KBM-7 (cell line): ENCODE measurements around the gene G6PC3.
A peak's percentile ranks its signal among the peaks of the same experiment; 100 is the strongest.

ENCODE experiments used
- DNase-seq: peaks from one replicate; pipeline ENCODE4 v3.0.0-alpha.2; 2015
- in situ Hi-C: fragments of 300-500 bp; cut with MboI; formaldehyde crosslinking; loops from 2 replicates; pipeline ENCODE4 v1.14.3; 2020; ENCODE audit warnings: low sequenced_read_pairs, low pct_unique_long_range_greater_than_20kb, mixed read lengths

G6PC3 gene

DNA sequence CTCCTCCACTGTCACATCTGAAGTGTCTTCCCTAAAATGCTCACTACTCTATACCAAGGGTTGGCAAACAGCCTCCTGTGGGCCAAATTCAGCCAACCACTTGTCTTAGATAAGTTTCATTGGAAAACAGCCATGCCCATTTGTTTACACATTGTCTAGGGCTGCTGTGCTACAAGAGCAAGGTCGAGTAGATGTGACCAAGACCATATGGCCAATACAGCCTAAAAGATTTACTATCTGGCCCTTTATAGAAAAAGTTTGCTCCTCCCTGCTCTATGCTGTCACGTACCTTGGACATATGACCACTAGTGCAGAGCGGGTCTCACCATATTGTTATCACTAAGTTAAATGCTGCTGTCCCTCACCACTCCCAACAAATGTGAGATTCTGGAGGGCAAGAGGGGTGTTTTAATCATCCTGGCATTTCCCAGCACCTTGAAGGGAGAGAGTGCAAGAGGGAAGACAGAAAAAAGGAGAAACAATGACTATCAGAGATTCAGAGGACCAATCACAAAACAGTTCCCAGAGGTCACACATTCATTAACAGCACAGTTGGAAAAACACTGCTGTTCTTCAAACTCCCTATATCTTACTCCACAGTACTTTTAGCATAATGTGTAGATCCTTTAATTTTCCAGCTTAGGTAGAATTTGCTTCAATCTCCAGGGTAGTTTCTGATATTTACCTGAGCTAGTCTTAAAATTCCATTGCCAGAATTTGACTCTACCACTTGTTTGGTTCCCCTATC is 17.2 kb upstream of the G6PC3 start:
- in situ Hi-C loops: no loop called here
- no peak for DNase-seq

GRCh38 chr17:44059101-44059892 is 11.2 kb upstream of the G6PC3 start:
- DNase-seq: no peak
- in situ Hi-C loops: no loop called here

DNA sequence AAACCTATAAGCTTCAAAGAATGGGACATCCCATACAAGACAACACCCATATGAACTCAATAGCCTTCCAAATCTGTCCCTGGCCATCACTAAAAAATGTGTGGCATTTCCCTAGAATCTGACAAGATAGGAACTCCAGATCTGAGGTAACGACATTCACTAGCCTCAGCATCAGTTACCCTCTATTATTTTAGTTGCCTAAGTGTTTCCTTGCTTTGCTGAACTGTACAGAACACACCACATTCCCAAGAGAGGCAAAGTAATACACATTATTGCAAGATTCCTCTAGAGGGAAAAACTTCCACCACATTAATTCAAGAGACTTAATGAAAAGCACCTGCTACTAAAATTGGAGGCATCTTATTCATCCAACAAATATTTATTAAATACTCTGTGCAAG is 9.1 kb upstream of the G6PC3 start:
- in situ Hi-C loops: no loop called here
- no peak for DNase-seq

DNA sequence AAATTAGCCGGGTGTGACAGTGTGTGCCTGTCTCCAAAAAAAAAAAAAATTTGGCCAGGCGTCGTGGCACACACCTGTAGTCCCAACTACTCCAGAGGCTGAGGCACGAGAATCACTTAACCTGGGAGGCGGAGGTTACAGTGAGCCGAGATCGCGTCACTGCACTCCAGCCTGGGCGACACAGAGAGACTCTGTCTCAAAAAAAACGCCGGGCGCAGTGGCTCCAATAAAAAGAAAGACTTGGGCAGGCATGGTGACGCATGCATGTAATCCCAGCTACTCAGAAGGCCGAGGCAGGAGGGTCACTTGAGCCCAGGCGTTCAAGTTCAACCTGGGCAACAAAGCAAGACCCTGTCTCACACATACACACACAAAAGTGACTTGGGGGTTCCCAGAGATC is 7.7 kb upstream of the G6PC3 start:
- DNase-seq: no peak
- in situ Hi-C loops: no loop called here

DNA sequence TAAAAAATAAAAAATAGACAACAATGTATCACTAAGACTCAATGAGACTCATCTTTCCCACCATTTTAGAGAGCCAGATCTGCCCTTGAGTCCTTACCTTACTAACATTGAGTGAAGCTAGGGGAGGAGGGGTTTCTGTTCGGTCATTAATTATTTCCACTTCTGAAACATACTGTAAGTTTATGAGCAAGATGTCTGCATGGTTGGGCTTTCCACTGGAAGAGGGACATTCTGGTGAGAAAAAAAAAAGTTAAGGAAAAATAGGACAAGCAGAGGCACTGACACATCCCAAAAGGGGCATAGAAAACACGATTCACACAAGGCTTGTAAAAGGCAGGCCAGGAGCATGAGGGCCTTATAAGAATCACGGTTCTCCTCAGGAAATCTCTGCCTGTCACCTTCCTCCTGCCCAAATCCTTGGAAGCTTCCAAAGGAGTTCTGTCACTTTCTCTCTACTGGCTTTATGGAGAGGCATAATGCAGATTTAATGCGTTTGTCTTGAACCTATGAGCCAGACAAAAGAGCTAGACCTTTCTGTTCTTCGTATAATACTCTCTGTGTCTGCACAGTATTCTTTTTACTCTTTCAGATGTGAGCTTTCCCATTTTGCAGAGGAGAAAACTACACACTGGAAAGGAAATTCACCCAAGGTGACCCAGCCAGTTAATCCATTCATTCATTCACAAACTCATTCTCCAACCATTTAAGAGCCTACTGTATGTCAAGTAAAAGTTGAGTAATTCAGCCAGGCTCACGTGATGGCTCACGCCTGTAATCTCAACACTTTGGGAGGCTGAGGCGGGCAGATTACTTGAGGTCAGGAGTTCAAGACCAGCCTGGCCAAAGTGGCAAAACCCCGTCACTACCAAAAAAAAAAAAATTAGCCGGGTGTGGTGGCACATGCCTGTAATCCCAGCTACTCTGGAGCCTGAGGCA is 6.6 kb upstream of the G6PC3 start:
- DNase-seq: no peak
- in situ Hi-C loops: no loop called here

DNA sequence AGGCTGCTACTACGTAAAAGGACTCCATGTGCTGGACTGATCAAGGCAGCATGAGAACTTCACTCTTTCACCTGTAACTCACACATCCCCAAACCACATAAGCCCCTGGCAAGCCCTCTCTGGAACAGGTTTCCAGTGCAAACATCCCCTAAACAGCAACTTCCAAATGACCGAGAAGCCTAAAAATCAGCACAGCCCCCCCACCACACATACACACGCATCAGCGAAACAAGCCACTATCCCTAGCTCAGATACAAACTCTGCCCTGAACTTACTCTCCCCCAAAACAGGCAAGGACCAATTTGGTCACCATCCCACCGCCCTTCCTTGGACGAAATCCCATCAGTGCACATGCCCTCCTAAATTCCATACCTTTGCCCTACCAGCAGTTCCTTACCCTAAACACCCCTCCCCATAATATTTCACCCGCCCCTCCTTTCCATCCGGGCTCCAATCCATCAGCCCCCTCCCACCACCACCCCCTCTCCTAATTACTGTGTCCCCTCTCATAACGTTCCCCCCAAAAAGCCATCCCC is 4.8 kb upstream of the G6PC3 start:
- peak; percentile 48 for DNase-seq
- in situ Hi-C loops: no loop called here

GRCh38 chr17:44066204-44066930 is 4.2 kb upstream of the G6PC3 start, which contains the start of gene LSM12:
LSM12 (minus strand) TSS chr17:44066671; CDS start chr17:44066587, 84 bp downstream.
- peak; percentile 96 for DNase-seq
- in situ Hi-C loops: no loop called here

GRCh38 chr17:44067545-44067940 is 3.0 kb upstream of the G6PC3 start:
- DNase-seq: no peak
- in situ Hi-C loops: no loop called here

- in situ Hi-C loops: loop anchor here (10.0 kb wide), 1 partner anchor 65 kb away; no protein-coding TSS in a partner anchor
- DNase-seq: no peak
Measured at GRCh38 chr17:44069974-44070454, 521 bp upstream of the G6PC3 start.

DNA sequence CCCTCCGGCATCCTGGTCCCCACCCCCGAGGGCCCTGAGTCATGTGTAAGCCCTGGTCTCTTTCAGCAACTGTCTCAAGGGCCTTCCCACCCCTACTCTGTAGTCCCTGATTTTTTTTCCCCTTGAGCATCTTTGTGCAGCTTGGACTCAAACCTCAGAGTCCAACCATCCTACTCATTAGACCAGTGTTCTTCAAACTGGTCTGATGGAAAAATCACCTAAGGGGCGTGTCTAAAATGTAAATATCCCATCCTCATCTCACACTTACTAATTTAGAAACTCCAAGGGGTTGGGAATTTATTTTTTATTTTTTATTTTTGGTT is 624 bp downstream of the G6PC3 start:
- in situ Hi-C loops: loop anchor here (10.0 kb wide), 1 partner anchor 64 kb away; no protein-coding TSS in a partner anchor
- no peak for DNase-seq

DNA sequence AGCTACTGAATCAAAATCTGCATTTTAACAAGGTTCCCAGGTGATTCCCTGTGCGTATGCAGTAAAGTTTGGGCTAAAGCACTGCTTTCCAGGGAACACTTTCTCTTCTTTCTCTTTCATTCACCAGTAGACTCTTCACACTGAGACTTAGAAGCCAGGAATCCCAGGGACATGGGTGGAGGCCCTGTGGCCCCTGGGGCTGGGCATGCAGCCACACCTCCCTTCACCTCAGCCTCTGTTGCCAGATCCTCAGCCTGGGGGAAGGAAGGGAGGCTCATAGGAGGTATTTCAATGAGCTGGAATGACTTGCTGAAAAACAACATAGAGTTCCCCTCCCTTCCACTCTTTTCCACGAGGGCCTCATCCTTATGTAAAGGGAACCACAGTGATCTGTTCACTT is 1.2 kb downstream of the G6PC3 start:
- peak; percentile 35 for DNase-seq
- in situ Hi-C loops: loop anchor here (10.0 kb wide), 1 partner anchor 63 kb away; no protein-coding TSS in a partner anchor

GRCh38 chr17:44074231-44074910 is 3.8 kb downstream of the G6PC3 start:
- in situ Hi-C loops: loop anchor here (10.0 kb wide), 1 partner anchor 60 kb away; no protein-coding TSS in a partner anchor
- no peak for DNase-seq

DNA sequence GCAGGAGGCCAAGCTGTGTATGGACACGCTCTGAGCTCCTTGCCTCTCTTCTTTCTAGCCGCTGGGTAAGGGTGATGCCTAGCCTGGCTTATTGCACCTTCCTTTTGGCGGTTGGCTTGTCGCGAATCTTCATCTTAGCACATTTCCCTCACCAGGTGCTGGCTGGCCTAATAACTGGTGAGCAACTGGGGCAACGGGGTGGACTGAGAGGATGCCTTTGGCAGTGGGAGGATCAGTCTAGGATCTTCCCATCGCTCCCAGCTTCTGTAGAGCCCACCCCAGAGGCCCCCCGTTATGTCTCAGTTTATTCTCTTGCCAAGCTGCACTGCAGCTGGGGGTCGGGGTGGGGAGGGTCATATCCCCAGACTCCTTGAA is 4.4 kb downstream of the G6PC3 start:
- in situ Hi-C loops: loop anchor here (10.0 kb wide), 1 partner anchor 60 kb away; no protein-coding TSS in a partner anchor
- DNase-seq: no peak

GRCh38 chr17:44075598-44076293 is 5.2 kb downstream of the G6PC3 start:
- no peak for DNase-seq
- in situ Hi-C loops: loop anchor here (10.0 kb wide), 1 partner anchor 59 kb away; no protein-coding TSS in a partner anchor

- DNase-seq: no peak
- in situ Hi-C loops: loop anchor here (10.0 kb wide), 1 partner anchor 58 kb away; no protein-coding TSS in a partner anchor
Measured at GRCh38 chr17:44076716-44077594, 6.4 kb downstream of the G6PC3 start.

- peak; percentile 41 for DNase-seq
Measured at GRCh38 chr17:44077595-44077909, 7.0 kb downstream of the G6PC3 start.

More at GRCh38 chr17:44077595-44077909, 7.0 kb downstream of the G6PC3 start:
- in situ Hi-C loops: loop anchor here (10.0 kb wide), 1 partner anchor 57 kb away; no protein-coding TSS in a partner anchor
